GM12864 (cell line): ENCODE data around the gene TRIM69.
A peak's percentile ranks its signal among the peaks of the same experiment; 100 is the strongest.
"Not testable (repeated sequence)": the region's sequence is repeated elsewhere in the genome, so short reads cannot be mapped to it uniquely, and the experiment has no call there.

Source experiments
- DNase-seq: peaks from one replicate; pipeline ENCODE4 v3.0.0-alpha.2; 2011; ENCODE audit warnings: low read depth
- H3K4me3 ChIP-seq: 2 replicates; pipeline ENCODE4 v1.5.1; 2011; ENCODE audit warnings: mild to moderate bottlenecking, low read depth, low read length, control low read depth
- TF ChIP-seq, protein P1 (sequence below): IDR thresholded peaks from 2 replicates; pipeline ENCODE4 v1.5.1; 2011; ENCODE audit warnings: low read depth, mild to moderate bottlenecking, moderate library complexity, low read length, control low read depth, inconsistent platforms; ENCODE audit errors: missing control alignments

Gene TRIM69

DNA sequence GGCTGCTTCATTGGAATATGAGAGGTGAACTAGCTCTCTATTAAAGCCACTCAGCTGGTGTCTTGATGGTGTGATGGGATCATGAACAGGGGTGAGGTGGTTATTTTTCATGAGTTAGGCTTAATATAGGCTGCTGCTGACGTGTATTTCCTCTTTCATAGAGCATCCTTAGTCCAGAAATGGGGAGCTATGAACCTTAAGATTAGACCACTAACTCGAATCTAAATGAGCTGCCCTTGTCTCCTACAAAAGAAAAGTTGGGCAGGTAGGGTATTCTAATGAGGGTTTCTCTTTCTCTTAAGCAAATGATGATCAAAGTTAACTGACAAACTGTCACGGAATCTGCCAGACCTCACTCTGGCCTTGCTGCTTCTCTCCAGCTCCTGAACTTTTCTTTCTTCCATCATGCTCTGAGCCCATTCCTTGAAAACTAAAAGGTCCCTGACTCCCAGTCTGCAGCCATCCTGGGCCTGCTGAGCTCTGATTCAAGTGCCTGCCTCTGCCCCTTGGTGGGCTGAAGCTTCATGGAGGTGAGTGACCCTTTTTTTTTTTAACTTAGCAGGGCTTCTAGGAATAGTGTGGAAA, at the start of gene TRIM69:
Gene TRIM69, plus strand, starts transcription at position 348 of the 585 bp plus-strand sequence. Its CDS starts 177 bp downstream, at position 525.
- H3K4me3 ChIP-seq: peak within 1 kb of the TSS; percentile 59
- TF ChIP-seq, protein P1, sequence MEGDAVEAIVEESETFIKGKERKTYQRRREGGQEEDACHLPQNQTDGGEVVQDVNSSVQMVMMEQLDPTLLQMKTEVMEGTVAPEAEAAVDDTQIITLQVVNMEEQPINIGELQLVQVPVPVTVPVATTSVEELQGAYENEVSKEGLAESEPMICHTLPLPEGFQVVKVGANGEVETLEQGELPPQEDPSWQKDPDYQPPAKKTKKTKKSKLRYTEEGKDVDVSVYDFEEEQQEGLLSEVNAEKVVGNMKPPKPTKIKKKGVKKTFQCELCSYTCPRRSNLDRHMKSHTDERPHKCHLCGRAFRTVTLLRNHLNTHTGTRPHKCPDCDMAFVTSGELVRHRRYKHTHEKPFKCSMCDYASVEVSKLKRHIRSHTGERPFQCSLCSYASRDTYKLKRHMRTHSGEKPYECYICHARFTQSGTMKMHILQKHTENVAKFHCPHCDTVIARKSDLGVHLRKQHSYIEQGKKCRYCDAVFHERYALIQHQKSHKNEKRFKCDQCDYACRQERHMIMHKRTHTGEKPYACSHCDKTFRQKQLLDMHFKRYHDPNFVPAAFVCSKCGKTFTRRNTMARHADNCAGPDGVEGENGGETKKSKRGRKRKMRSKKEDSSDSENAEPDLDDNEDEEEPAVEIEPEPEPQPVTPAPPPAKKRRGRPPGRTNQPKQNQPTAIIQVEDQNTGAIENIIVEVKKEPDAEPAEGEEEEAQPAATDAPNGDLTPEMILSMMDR: no peak
- DNase-seq: no peak

DNA sequence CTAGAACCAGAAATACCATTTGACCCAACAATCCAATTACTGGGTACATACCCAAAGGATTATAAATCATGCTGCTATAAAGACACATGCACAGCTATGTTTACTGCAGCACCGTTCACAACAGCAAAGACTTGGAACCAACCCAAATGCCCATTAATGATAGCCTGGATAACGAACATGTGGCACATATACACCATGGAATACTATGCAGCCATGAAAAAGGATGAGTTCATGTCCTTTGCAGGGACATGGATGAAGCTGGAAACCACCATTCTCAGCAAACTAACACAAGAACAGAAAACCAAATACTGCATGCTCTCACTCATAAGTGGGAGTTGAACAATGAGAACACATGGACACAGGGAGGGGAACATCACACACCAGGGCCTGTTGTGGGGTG, 47.0 kb upstream of the TRIM69 start:
- not testable (repeated sequence) for DNase-seq, H3K4me3 ChIP-seq

- not testable (repeated sequence) for DNase-seq, H3K4me3 ChIP-seq
Observed at GRCh38 chr15:44690245-44690644, 46.1 kb upstream of the TRIM69 start.

GRCh38 chr15:44692659-44693058, 43.7 kb upstream of the TRIM69 start:
- DNase-seq: no peak
- H3K4me3 ChIP-seq: no peak overlapping the region
- TF ChIP-seq, protein P1: no peak

DNA sequence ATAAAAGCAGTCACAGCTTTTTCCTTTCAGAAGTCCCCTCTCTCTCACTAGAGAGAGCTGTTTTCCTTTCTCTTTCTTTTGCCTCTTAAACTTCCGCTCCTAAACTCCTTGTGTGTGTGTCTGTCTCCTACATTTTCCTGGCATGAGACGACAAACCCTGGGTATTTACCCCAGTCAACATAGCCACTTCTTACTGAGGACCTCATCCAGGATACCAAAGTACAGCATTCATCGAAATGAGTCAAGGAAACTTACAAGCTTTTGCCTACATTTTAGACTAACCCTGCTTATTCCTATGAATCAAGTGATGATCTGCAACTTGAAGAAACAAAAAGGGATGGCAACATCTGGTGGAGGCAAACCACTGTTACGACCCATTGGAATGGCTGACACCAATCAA, 41.9 kb upstream of the TRIM69 start:
- DNase-seq: no peak
- TF ChIP-seq, protein P1: no peak
- no peak overlapping the region for H3K4me3 ChIP-seq

DNA sequence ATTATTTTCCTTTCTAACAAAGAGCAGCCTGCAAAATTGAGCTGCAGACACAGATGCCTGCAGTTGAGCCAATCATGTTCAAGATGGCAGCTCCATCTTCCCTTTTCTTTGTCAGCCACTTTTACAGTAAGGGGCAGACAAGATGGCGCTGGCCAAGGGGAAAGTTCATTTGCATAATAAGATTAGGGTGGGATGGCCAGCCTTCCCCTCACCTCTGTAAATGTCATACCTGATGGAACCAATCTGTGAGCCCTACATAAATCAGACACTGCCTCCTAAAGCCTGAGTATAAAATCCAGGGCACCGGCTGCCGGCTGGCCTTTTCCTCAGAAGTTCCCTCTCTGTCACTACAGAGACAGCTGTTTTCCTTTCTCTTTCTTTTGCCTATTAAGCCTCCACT, 41.0 kb upstream of the TRIM69 start:
- TF ChIP-seq, protein P1: no peak
- DNase-seq: no peak
- H3K4me3 ChIP-seq: no peak overlapping the region

DNA sequence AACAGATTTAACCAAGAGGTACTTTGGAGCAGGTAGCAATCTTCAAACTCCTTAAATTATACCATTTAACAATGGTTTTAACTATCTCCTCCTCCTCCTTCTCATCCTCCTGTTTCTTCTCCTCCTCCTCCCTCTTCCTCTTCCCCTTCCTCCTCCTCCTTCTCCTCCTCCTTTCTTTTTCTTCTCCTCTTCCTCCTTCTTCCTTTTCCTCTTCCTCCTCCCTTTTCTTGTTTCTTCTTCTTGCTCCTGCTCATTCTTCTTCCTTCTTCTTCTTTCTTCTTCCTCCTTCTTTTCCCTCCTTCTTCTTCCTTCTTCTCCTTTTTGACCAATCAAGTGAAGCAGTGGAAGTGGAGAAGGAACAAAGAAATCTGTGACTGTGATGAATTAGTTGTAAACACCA, 39.3 kb upstream of the TRIM69 start:
- TF ChIP-seq, protein P1: no peak
- no peak overlapping the region for H3K4me3 ChIP-seq
- no peak for DNase-seq

GRCh38 chr15:44698641-44699040, 37.7 kb upstream of the TRIM69 start:
- TF ChIP-seq, protein P1: no peak
- DNase-seq: no peak
- no peak overlapping the region for H3K4me3 ChIP-seq

GRCh38 chr15:44700676-44701075, 35.7 kb upstream of the TRIM69 start:
- not testable (repeated sequence) for H3K4me3 ChIP-seq, DNase-seq
